Lung (tissue), 12 donors: ENCODE data around the gene MOB1B. TPM values are rescaled to one million over a fixed set of nuclear protein-coding genes. Genes with fewer than 3 reads are reported as not detected.

Experiments
- ATAC-seq: fragments of 200-7000 bp; cut with Tn5 transposase; one replicate; pipeline ENCODE4 v1.9.1; 2020; ENCODE audit warnings: moderate number of reproducible peaks; ENCODE audit not compliant: insufficient read depth, low FRiP score
- DNase-seq, 3 donors: peaks; one replicate each; pipeline ENCODE4 v3.0.0-alpha.2; 2013 to 2017
- H3K27ac ChIP-seq, 2 donors: one replicate each; pipeline ENCODE4 v1.5.1; 2013; ENCODE audit warnings: mild to moderate bottlenecking in 2 of 2, moderate library complexity in 2 of 2, control low read depth in 1 of 2, inconsistent platforms in 1 of 2, low read depth in 1 of 2, low read length in 1 of 2
- H3K27me3 ChIP-seq, 3 donors: one replicate each; pipeline ENCODE4 v1.5.1; 2013; ENCODE audit warnings: low read length in 2 of 3; ENCODE audit not compliant: control insufficient read depth in 3 of 3, insufficient read depth in 3 of 3
- H3K36me3 ChIP-seq, 4 donors: one replicate each; pipeline ENCODE4 v1.5.1; 2013; ENCODE audit warnings: low read length in 4 of 4, mild to moderate bottlenecking in 1 of 4, moderate library complexity in 1 of 4; ENCODE audit not compliant: control insufficient read depth in 4 of 4, insufficient read depth in 4 of 4
- H3K4me1 ChIP-seq, 5 donors: one replicate each; pipeline ENCODE4 v1.5.1; 2013; ENCODE audit warnings: low read length in 5 of 5, mild to moderate bottlenecking in 2 of 5, moderate library complexity in 1 of 5; ENCODE audit not compliant: control insufficient read depth in 5 of 5, insufficient read depth in 5 of 5
- H3K4me3 ChIP-seq: one replicate; pipeline ENCODE4 v1.5.1; 2013; ENCODE audit warnings: mild to moderate bottlenecking, control low read depth, moderate library complexity
- H3K9ac ChIP-seq, 2 donors: one replicate each; pipeline ENCODE4 v1.5.1; 2013; ENCODE audit warnings: low read length in 2 of 2, control low read depth in 1 of 2; ENCODE audit not compliant: insufficient read depth in 1 of 2
- H3K9me3 ChIP-seq, 4 donors: one replicate each; pipeline ENCODE4 v1.5.1; 2013; ENCODE audit warnings: low read length in 3 of 4, mild to moderate bottlenecking in 1 of 4, moderate library complexity in 1 of 4; ENCODE audit not compliant: control insufficient read depth in 4 of 4, insufficient read depth in 3 of 4
- WGBS, 2 donors: extraction: QIAGEN DNeasy Blood & Tissue Kit; methylation state at CpG; one replicate each; pipeline ENCODE4 v1.1.7; 2013; 5-methylcytosine and 5-hydroxymethylcytosine counted together
- polyA plus RNA-seq, 2 donors: library from polyadenylated mRNA; stranded (reverse); fragments of 200-250 nt; gene quantifications; one replicate each; pipeline ENCODE4 v1.2.1, GENCODE V29; 2013
- total RNA-seq, 2 donors: library from RNA; depleted of rRNA in 1 of 2; stranded (reverse); fragments of >200 nt in 1 of 2; gene quantifications; one replicate each; pipeline ENCODE4 v1.2.1, GENCODE V29; 2014 to 2021
- TF ChIP-seq, protein P1 (sequence below): IDR thresholded peaks from 2 replicates; pipeline ENCODE4 v1.5.1; 2012; ENCODE audit warnings: mild to moderate bottlenecking; ENCODE audit errors: control extremely low read depth, extremely low read depth
- donor health status: control.
- donor health status: control.
- donor health status: Bipolar disorder and iron deficiency.
- donor health status: healthy.
- donor health status: DM: yes; HTN: yes; CAD: no.

The MOB1B gene
- total and polyA plus RNA-seq, 4 donors: 6.1 to 51.0 (median 16.0) TPM

- WGBS, 2 donors: 86 to 92% methylated on average over 4 of the region's 4 CpGs
- no peak for ATAC-seq
Observed at GRCh38 chr4:70936200-70936787, 34.1 kb downstream of the MOB1B start.

GRCh38 chr4:70938086-70938485 is 35.9 kb downstream of the MOB1B start:
- H3K4me3 ChIP-seq: no peak overlapping the region
- ATAC-seq: no peak

More at GRCh38 chr4:70936200-70936787, 34.1 kb downstream of the MOB1B start:
- Histone ChIP-seq H3K9ac (no peak overlapping the region), H3K4me1 (peaks cover 0 to 4% (median 0%) of the 10 kb centered on the region in 5 donors), H3K27ac (no peak overlapping the region), H3K27me3 (no peaks in the 10 kb centered on the region), H3K9me3 (no peaks in the 10 kb centered on the region), H3K4me3 (no peak overlapping the region), H3K36me3 (peaks cover 0 to 5% (median under 1%) of the 10 kb centered on the region in 4 donors)
- TF ChIP-seq, protein P1, sequence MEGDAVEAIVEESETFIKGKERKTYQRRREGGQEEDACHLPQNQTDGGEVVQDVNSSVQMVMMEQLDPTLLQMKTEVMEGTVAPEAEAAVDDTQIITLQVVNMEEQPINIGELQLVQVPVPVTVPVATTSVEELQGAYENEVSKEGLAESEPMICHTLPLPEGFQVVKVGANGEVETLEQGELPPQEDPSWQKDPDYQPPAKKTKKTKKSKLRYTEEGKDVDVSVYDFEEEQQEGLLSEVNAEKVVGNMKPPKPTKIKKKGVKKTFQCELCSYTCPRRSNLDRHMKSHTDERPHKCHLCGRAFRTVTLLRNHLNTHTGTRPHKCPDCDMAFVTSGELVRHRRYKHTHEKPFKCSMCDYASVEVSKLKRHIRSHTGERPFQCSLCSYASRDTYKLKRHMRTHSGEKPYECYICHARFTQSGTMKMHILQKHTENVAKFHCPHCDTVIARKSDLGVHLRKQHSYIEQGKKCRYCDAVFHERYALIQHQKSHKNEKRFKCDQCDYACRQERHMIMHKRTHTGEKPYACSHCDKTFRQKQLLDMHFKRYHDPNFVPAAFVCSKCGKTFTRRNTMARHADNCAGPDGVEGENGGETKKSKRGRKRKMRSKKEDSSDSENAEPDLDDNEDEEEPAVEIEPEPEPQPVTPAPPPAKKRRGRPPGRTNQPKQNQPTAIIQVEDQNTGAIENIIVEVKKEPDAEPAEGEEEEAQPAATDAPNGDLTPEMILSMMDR: no peak
- no peak for DNase-seq

DNA sequence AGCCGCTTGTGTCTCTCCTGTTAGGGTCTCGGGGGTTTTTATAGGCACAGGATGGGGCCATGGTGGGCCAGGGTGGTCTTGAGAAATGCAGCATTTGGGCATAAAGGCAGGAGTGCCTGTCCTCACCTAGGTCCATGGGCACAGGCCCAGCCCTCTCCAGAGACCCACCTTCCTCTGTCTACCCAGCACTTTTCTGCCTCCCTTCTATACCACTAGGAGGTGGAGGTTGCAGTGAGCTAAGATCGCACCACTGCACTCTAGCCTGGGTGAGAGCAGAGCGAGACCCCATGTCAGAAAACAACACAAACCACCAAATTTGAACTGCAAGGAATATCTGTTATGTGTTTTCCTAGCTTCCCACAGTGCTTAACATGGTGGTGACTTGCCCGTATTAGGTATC is 38.0 kb downstream of the MOB1B start:
- ATAC-seq (no peak), DNase-seq (no peak)
- peaks cover 0 to 4% (median 0%) of the 10 kb centered on the region in 5 donors for H3K4me1 ChIP-seq
- no peaks in the 10 kb centered on the region for H3K9me3 ChIP-seq
- H3K27ac ChIP-seq: no peak overlapping the region
- no peaks in the 10 kb centered on the region for H3K27me3 ChIP-seq
- TF ChIP-seq, protein P1: no peak
- H3K36me3 ChIP-seq: peaks cover 0 to 9% (median under 1%) of the 10 kb centered on the region in 4 donors
- no peak overlapping the region for H3K9ac ChIP-seq
- H3K4me3 ChIP-seq: no peak overlapping the region
- 98% methylated on average over 5 of the region's 5 CpGs for WGBS, 2 donors

More at GRCh38 chr4:70938086-70938485, 35.9 kb downstream of the MOB1B start:
- TF ChIP-seq, protein P1: no peak
- H3K9ac ChIP-seq: no peak overlapping the region
- no peak overlapping the region for H3K27ac ChIP-seq
- 75 to 85% methylated on average over 3 of the region's 3 CpGs for WGBS, 2 donors
- peaks cover 0 to 5% (median under 1%) of the 10 kb centered on the region in 4 donors for H3K36me3 ChIP-seq
- H3K4me1 ChIP-seq: peaks cover 0 to 4% (median 0%) of the 10 kb centered on the region in 5 donors
- H3K9me3 ChIP-seq: no peaks in the 10 kb centered on the region
- H3K27me3 ChIP-seq: no peaks in the 10 kb centered on the region
- no peak for DNase-seq
